GM18526 (cell line): ENCODE measurements around the gene IRF9.
A peak's percentile ranks its signal among the peaks of the same experiment; 100 is the strongest.

Experiments
- POLR2A ChIP-seq: IDR thresholded peaks from 3 replicates; pipeline ENCODE4 v1.6.1; 2011; ENCODE audit not compliant: insufficient read length; ENCODE audit errors: extremely low read depth

IRF9 gene

DNA sequence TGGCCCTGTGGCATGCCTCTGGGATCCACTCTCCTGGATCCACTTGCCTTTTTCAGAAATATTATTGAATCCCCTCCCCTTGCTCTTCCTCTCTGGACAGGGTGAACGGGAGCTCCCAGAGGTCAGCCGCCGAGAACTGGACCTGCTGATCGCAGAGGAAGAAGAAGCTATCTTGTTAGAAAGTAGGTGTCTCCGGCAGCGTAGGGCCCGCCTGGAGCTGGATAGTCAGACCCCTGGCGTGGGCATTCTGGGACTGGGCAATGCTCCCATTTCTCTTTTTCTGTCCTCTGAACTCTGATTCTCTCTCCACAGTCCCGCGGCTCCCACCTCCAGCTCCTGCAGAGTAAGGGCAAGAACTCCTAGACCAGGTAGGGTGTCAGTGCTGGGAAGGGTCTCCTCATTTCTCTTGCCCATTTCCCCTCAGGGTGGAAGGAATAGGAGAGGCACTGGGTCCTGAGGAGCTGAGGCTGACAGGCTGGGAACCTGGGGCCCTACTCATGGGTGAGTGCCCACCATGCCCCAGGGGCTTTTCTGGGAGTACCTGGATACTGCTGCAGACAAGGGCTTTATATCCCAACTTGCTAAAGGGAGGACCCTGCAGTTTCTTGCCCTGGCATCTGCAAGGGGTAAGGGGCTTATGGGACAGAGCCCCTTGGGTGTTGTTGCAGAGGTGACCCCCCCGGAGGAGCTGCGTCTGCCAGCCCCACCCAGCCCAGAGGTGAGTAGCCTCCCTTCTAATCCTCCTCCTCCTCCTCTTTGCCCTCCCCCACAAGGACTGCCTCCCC lies 16.2 kb downstream of the IRF9 start:
- no peak for TF ChIP-seq POLR2A

GRCh38 chr14:24177891-24178290 lies 16.8 kb downstream of the IRF9 start:
- TF ChIP-seq POLR2A = no peak

GRCh38 chr14:24178399-24179178 lies 17.5 kb downstream of the IRF9 start:
- TF ChIP-seq POLR2A = no peak

- TF ChIP-seq POLR2A = no peak
Observed at GRCh38 chr14:24179294-24179960, 18.4 kb downstream of the IRF9 start.

- no peak for TF ChIP-seq POLR2A
Observed at GRCh38 chr14:24179961-24180796, 19.1 kb downstream of the IRF9 start.

- no peak for TF ChIP-seq POLR2A
Observed at GRCh38 chr14:24181371-24182077, 20.5 kb downstream of the IRF9 start.

DNA sequence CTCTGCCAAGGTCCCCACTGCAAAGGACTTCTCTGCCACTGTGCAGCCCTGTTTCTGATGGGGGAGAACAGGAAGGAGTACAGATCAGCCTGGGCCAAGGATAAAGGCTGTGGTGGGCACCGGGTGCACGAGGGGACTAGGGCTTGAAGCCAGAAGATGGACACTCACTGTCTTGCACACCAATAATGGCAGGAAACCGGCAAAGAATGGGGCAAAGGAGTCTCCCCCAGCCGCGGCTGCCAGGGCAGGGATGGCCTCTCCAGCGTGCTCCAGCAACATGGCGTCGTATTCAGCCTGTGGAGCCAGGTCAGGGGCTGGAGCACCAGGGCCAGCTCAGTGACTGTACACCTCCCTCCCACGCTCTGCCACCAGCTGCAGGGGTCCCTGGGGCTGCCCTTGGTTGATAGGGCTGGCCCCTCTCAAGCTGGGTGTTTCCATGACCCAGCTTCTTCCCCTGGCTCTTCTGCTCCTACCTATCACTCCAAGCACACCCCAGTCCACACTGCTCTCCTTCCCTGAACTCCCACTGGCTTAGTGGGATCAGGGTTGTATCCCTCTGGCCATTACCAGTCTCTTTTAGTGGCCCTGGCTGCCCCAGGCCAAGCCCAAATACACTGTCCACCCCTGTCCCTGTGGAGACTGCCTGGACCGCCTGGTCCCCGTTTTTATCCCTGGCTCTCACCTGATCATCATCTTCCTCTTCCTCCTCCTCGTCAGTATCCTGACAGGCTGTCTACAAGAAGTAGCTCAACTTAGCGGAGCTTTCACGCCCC lies 21.2 kb downstream of the IRF9 start:
- peak; percentile 34 for TF ChIP-seq POLR2A

DNA sequence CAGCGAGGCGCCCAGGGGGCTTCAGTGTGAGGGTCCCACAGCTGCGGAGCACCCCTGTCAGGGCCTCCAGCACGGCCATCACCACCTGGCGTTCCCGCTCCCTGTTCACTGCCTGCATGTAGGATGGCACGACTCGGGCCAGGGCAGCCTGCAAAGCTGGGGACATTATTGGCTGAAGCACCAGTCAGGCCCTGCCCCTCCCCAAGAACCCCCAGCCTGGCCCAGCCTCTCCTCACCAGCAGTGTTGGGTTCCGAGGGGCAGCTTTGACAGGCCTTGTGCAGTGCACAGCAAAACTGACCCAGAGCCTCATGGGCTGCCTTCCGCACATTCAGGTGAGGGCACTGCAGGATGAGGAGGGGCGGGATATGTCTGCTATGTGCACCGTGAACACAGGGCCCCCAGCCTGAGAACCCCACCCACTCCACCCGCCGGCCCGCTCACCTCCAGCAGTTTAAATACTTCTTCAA lies 22.0 kb downstream of the IRF9 start:
- TF ChIP-seq POLR2A = no peak

GRCh38 chr14:24184104-24184970 lies 23.3 kb downstream of the IRF9 start:
- TF ChIP-seq POLR2A = no peak

GRCh38 chr14:24185026-24185425 lies 24.0 kb downstream of the IRF9 start:
- no peak for TF ChIP-seq POLR2A

GRCh38 chr14:24185741-24186140 lies 24.7 kb downstream of the IRF9 start:
- TF ChIP-seq POLR2A = no peak

DNA sequence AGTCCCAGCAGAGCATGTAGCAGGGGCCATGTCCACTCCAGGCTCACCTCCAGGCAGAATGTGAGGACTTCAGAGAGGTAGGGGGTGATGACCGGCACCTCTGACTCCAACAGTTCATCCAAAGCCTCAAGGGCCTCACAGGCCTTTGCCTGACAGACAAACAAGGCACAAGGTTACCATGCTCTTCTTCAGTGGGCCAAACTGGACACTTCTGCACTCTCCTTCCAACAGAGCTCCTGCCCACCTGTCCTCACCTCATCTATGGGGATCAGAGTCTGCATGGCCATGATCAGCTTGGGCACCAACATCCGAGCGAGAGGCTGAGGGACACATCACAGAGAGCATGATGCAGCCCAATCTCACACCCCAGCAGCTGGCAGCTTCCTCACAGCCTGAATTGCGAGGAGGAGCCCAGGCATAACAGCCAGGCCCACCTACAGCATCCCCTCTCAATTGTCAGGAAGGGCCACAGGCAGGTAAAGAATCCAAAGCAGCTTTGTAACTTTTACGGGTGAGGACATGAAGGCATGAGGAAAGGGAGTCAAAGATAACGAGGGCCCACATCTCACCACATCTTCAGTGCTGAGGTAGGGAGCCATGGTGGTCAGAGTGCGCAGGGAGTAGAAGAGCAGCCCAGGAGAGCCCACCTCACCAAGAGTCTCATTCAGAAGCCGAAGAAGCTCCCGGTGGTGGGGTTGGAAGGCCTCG lies 25.9 kb downstream of the IRF9 start:
- TF ChIP-seq POLR2A = no peak

DNA sequence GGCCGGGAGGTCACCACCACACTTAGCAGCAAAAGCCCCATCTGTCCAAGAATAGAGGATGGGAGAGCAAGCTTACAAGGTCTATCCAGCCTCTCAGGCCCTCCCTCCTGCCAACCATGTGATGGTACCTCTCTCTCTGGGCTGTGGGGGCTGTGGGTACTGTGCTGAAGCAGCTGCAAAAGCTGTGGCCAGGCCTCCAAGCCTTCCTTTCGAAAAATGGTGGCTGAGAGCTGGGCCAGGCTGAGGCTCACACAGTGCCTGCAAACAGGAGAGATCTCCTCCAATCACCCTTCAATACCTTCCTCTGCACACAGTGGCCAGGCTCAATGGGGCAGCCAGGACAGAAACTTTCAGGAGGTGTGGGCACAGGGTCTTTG lies 26.5 kb downstream of the IRF9 start:
- no peak for TF ChIP-seq POLR2A
